ENCODE results near the gene APCS.

- no peak for TF ChIP-seq POLR2AphosphoS5 (IDR thresholded peaks at IDR 0.05)
- TF ChIP-seq, protein P1, sequence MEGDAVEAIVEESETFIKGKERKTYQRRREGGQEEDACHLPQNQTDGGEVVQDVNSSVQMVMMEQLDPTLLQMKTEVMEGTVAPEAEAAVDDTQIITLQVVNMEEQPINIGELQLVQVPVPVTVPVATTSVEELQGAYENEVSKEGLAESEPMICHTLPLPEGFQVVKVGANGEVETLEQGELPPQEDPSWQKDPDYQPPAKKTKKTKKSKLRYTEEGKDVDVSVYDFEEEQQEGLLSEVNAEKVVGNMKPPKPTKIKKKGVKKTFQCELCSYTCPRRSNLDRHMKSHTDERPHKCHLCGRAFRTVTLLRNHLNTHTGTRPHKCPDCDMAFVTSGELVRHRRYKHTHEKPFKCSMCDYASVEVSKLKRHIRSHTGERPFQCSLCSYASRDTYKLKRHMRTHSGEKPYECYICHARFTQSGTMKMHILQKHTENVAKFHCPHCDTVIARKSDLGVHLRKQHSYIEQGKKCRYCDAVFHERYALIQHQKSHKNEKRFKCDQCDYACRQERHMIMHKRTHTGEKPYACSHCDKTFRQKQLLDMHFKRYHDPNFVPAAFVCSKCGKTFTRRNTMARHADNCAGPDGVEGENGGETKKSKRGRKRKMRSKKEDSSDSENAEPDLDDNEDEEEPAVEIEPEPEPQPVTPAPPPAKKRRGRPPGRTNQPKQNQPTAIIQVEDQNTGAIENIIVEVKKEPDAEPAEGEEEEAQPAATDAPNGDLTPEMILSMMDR (IDR thresholded peaks at IDR 0.05), result no peak
Measured at GRCh38 chr1:159556931-159557369, 30.7 kb upstream of the APCS start.

Measured in stomach (tissue), 4 donors.